HG03045 (cell line): ENCODE data around the gene KLF3.
"Not testable (repeated sequence)": the region's sequence is repeated elsewhere in the genome, so short reads cannot be mapped to it uniquely, and the experiment has no call there.

Source experiments
- ATAC-seq: cut with Tn5 transposase; IDR thresholded peaks from one replicate; pipeline ENCODE4 v1.9.1; 2021; ENCODE audit warnings: mild to moderate bottlenecking, moderate library complexity; ENCODE audit not compliant: unreplicated experiment

KLF3 gene

GRCh38 chr4:38663801-38664705 lies at the start of gene KLF3:
Gene KLF3 (plus strand): TSS chr4:38664199. CDS start chr4:38680626, 16,427 bp downstream.
- ATAC-seq: peak; percentile 80

- no peak for ATAC-seq
Observed at GRCh38 chr4:38614231-38614630, 49.8 kb upstream of the KLF3 start.

GRCh38 chr4:38615847-38616246 lies 48.2 kb upstream of the KLF3 start:
- ATAC-seq: no peak

GRCh38 chr4:38618505-38618904 lies 45.5 kb upstream of the KLF3 start:
- ATAC-seq: no peak

- ATAC-seq: no peak
Observed at GRCh38 chr4:38619316-38619715, 44.7 kb upstream of the KLF3 start.

- ATAC-seq: no peak
Observed at GRCh38 chr4:38620065-38620464, 43.9 kb upstream of the KLF3 start.

GRCh38 chr4:38620527-38621027 lies 43.4 kb upstream of the KLF3 start:
- ATAC-seq: no peak

GRCh38 chr4:38621028-38621684 lies 42.8 kb upstream of the KLF3 start:
- no peak for ATAC-seq

GRCh38 chr4:38621831-38622230 lies 42.2 kb upstream of the KLF3 start:
- ATAC-seq: no peak

GRCh38 chr4:38622340-38622739 lies 41.7 kb upstream of the KLF3 start:
- not testable (repeated sequence) for ATAC-seq

GRCh38 chr4:38623260-38623659 lies 40.7 kb upstream of the KLF3 start:
- no peak for ATAC-seq

- no peak for ATAC-seq
Observed at GRCh38 chr4:38624311-38624710, 39.7 kb upstream of the KLF3 start.

- no peak for ATAC-seq
Observed at GRCh38 chr4:38625508-38625907, 38.5 kb upstream of the KLF3 start.

GRCh38 chr4:38626901-38627444 lies 37.0 kb upstream of the KLF3 start:
- ATAC-seq: not testable (repeated sequence)

- no peak for ATAC-seq
Observed at GRCh38 chr4:38630519-38630918, 33.5 kb upstream of the KLF3 start.

GRCh38 chr4:38634047-38634759 lies 29.8 kb upstream of the KLF3 start:
- no peak for ATAC-seq

- no peak for ATAC-seq
Observed at GRCh38 chr4:38639242-38639641, 24.8 kb upstream of the KLF3 start.

GRCh38 chr4:38641811-38642210 lies 22.2 kb upstream of the KLF3 start:
- no peak for ATAC-seq

GRCh38 chr4:38644201-38644600 lies 19.8 kb upstream of the KLF3 start:
- no peak for ATAC-seq

GRCh38 chr4:38647101-38647819 lies 16.7 kb upstream of the KLF3 start:
- no peak for ATAC-seq
